ENCODE measurements around the gene PAX5. TPM values are rescaled to one million over a fixed set of nuclear protein-coding genes. Genes with fewer than 3 reads are reported as not detected.

PAX5 gene
- total RNA-seq, 1 experiment from 2014 or later, result 0.39 TPM

DNA sequence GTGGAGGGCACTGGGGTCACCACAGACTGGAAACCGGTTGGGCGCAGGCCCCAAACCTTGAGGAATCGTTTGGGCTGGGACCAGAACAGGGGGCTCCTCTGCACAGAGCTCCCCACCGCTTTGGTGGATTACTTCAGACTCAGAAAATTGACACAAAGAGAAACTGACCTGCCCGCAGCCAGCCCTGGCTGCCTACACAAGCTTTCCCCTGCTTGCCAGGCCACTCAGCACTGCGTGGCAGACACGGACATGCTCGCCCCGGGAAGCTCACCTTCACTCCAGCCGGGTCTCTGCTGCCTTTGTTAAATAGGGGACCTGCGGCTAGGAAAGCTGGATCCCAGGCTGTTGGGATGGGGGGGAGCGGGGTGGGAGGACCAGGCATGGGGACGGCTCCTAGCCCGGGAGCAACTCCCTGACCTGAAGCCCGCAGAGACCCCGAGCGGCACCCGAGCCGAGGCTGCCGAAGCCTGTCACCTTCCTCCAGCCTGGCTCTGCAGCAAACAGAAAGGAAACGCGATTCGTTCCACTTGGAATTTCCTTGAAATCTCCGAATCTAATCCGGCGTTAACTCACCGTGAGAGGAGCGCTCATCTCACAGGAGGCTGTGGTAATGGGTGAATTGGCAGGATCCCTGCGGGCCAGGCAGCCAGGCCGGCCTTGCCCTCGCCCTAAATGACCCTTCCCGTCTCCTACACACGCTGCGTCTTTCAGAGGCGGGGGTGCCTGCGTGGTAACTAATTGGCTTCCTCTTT lies 8.8 kb downstream of the PAX5 start:
- Histone ChIP-seq H3K14ac (ENCODE audit: insufficient read depth, low read length) (no peak overlapping the region), H3K4me2 (ENCODE audit: insufficient read depth, insufficient read length, low read length) (peak overlapping the region; percentile 25), H3K9me3 (ENCODE audit: control insufficient read depth, low read depth, low read length) (no peaks in the 10 kb centered on the region), H2BK12ac (ENCODE audit: insufficient read length, low read depth, low read length) (no peak overlapping the region), H3K4ac (ENCODE audit: low read depth, low read length) (no peak overlapping the region), H2AK5ac (ENCODE audit: insufficient read length, low read length) (no peak overlapping the region), H3K4me1 (ENCODE audit: insufficient read depth, low read length) (no peaks in the 10 kb centered on the region), H3K18ac (ENCODE audit: insufficient read length, low read depth, low read length) (no peak overlapping the region), H3K27me3 (ENCODE audit: insufficient read depth, low read length) (peaks cover 75% of the 10 kb centered on the region), H3K9ac (ENCODE audit: extremely low read depth, insufficient read length, low read length) (no peak overlapping the region), H3K79me2 (ENCODE audit: insufficient read depth, low read length) (no peaks in the 10 kb centered on the region), H4K20me1 (ENCODE audit: control insufficient read depth, insufficient read depth, insufficient read length) (no peaks in the 10 kb centered on the region), H3K79me1 (ENCODE audit: insufficient read depth, low read depth, low read length, poor library complexity, severe bottlenecking) (no peaks in the 10 kb centered on the region), H2BK5ac (ENCODE audit: insufficient read length, low read length) (no peak overlapping the region), H4K91ac (ENCODE audit: insufficient read length, low read depth, low read length) (no peak overlapping the region), H2BK20ac (ENCODE audit: low read depth, low read length, poor library complexity, severe bottlenecking) (no peak overlapping the region), H3K23ac (ENCODE audit: insufficient read length, low read depth, low read length) (no peak overlapping the region), H3K23me2 (ENCODE audit: insufficient read length, low read depth, low read length, poor library complexity, severe bottlenecking) (peaks cover 29% of the 10 kb centered on the region), H3K56ac (ENCODE audit: insufficient read length, low read depth, low read length) (no peak overlapping the region), H2BK120ac (ENCODE audit: low read depth, low read length, poor library complexity, severe bottlenecking) (no peak overlapping the region), H4K5ac (ENCODE audit: insufficient read length, low read depth, low read length) (no peak overlapping the region), H3K27ac (ENCODE audit: insufficient read length, low read depth, low read length) (no peak overlapping the region), H4K8ac (replicated peaks; ENCODE audit: insufficient read length, low read depth, low read length) (no peak overlapping the region), H3T11ph (ENCODE audit: low read length) (no peak overlapping the region), H2BK15ac (ENCODE audit: low read depth, low read length) (no peak overlapping the region), H2AFZ (ENCODE audit: low read length) (no peak overlapping the region)
- Mint-ChIP-seq H3K36me3 (ENCODE audit: insufficient read depth in 1 of 3, low read depth in 3 of 3) (peaks cover 0 to 1% (median 0%) of the 10 kb centered on the region in 3 experiments; a peak in 2 of 7 replicates), H3K27ac (no peak overlapping the region), H3K4me3 (peak overlapping the region; percentile 57 to 80), H3K4me1 (peaks cover 23 to 38% of the 10 kb centered on the region in 2 experiments), H3K9me3 (peaks cover 3 to 5% of the 10 kb centered on the region in 2 experiments; a peak in 4 of 5 replicates), H3K27me3 (ENCODE audit: low read depth) (peaks cover 98% of the 10 kb centered on the region)
- DNase-seq, result peak; percentile 45
- no CpG with 5 or more reads among the region's 36 CpGs for WGBS (ENCODE audit: extremely low coverage, insufficient read length, low lambda C conversion rate)
- TF ChIP-seq, protein P1, sequence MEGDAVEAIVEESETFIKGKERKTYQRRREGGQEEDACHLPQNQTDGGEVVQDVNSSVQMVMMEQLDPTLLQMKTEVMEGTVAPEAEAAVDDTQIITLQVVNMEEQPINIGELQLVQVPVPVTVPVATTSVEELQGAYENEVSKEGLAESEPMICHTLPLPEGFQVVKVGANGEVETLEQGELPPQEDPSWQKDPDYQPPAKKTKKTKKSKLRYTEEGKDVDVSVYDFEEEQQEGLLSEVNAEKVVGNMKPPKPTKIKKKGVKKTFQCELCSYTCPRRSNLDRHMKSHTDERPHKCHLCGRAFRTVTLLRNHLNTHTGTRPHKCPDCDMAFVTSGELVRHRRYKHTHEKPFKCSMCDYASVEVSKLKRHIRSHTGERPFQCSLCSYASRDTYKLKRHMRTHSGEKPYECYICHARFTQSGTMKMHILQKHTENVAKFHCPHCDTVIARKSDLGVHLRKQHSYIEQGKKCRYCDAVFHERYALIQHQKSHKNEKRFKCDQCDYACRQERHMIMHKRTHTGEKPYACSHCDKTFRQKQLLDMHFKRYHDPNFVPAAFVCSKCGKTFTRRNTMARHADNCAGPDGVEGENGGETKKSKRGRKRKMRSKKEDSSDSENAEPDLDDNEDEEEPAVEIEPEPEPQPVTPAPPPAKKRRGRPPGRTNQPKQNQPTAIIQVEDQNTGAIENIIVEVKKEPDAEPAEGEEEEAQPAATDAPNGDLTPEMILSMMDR (conservative IDR thresholded peaks at IDR 0.05), result no peak
